ENCODE results near the gene MAP1LC3B.

GRCh38 chr16:87446479-87446878 is 54.3 kb downstream of the MAP1LC3B start:
- TF ChIP-seq EZH2 (IDR thresholded peaks at IDR 0.05; ENCODE audit: insufficient read depth, poor library complexity, severe bottlenecking) (no peak), EZH2phosphoT487 (IDR thresholded peaks at IDR 0.05; ENCODE audit: insufficient read depth, low read depth) (no peak)

Measured in GM23248 (cell line).